Measurements from ENCODE around the gene CTTNBP2.

The CTTNBP2 gene

GRCh38 chr7:117793521-117793920 lies 79.7 kb downstream of the CTTNBP2 start:
- no peak for DNase-seq (ENCODE audit: low read depth)
- no peak overlapping the region for H3K4me3 ChIP-seq (ENCODE audit: low read depth, low read length)

GRCh38 chr7:117791877-117792780 lies 81.1 kb downstream of the CTTNBP2 start:
- DNase-seq (ENCODE audit: low read depth), result no peak
- H3K4me3 ChIP-seq (ENCODE audit: low read depth, low read length), result no peak overlapping the region

DNA sequence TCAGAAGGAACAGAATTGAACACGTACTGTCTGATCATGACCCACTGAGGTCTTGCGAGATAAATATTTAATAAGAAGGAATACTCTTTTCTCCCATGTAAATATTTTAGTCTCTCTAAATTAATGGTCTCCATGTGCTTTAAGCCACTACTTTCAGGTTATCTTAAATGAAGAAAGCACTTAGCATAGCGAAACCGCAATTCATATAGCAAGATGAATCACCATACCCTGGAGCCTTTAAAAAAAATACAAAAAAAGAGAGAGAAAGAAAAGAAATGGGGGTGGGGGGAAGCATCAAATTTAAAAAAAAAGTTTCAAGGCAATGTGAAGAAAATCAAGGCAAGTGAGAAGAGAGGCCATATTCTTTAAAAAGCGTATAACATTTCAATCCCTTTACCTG lies 82.5 kb downstream of the CTTNBP2 start:
- DNase-seq (ENCODE audit: low read depth), result no peak

DNA sequence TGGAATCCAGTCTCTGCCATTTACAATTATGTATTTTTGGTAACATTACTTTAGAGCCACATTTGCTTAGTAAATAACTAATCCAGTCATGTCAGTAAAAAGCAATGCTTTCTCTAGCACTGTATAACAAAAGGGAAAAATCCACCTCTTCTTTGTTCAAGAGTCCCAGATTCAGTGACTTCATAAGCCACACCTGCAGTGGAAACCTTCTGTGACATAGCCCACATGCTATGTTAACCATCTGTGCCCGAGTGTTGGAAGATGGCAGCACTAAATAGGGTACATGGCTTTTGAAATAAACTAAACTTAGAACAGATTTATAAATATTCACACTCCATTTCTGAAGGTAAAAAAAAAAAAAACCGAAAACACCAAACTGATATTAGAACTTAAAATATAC lies 83.0 kb downstream of the CTTNBP2 start:
- no peak overlapping the region for H3K4me3 ChIP-seq (ENCODE audit: low read depth, low read length)
- DNase-seq (ENCODE audit: low read depth), result no peak

More for the DNA sequence above, 82.5 kb downstream of the CTTNBP2 start:
- H3K4me3 ChIP-seq (ENCODE audit: low read depth, low read length), result no peak overlapping the region

DNA sequence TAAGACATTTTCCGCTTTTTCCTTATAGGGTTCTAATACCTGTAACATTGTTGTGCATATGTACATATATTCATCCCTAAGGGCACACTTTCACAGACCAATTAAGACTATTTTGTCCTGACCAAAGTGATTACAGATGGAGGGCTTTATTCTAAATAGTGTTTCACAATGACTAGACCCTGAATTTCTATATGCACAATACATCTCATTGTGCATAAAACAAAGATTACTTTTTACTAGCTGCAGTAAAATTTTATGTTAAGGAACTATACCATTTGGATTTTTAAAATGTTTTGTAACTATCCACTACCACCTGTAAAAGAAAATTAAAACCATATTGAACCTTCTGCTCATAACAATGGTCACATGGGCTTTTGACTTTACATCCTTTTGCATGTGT lies 87.8 kb downstream of the CTTNBP2 start:
- no peak overlapping the region for H3K4me3 ChIP-seq (ENCODE audit: low read depth, low read length)
- no peak for DNase-seq (ENCODE audit: low read depth)

DNA sequence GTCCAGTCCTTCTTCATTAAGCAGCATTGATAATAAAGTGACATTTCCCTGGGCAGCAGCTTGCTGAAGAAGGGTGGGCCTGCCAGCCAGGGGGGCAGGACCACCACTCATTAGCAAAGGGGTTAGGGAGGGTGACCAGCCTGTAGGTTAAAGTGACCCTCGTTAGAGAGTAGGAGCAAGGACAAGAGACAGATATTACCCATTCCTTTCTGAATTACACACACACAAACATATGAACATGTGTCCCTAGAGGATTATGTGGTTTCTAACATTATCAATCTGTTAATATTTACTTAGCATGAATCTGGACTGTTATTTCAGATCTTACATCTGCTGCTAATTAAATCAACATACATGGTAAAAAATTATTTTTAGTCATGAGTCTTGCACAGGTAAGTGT lies 88.9 kb downstream of the CTTNBP2 start:
- no peak for DNase-seq (ENCODE audit: low read depth)
- H3K4me3 ChIP-seq (ENCODE audit: low read depth, low read length), result no peak overlapping the region

- no peak for DNase-seq (ENCODE audit: low read depth)
- H3K4me3 ChIP-seq (ENCODE audit: low read depth, low read length), result no peak overlapping the region
Observed at GRCh38 chr7:117782761-117783160, 90.5 kb downstream of the CTTNBP2 start.

- DNase-seq (ENCODE audit: low read depth), result no peak
- no peak overlapping the region for H3K4me3 ChIP-seq (ENCODE audit: low read depth, low read length)
Observed at GRCh38 chr7:117781707-117782106, 91.5 kb downstream of the CTTNBP2 start.

DNA sequence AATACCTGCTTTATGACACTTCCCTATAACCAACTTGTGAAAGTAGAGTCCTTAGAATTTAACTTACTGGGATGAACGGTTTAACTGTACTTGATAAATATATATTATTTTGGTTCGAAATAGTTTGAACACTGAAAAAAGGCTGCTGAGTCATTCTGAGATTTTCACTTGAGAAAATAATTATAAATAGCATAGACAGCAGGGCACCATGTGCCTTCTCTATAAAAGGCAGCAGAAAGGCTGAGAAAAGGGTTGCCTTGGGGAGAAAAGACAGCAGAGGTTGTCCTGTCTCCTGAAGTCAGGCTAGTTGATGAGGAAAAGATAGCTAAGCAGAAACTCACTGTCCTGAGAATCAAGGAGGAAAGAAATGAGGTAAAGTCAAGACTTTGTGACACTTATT lies 92.4 kb downstream of the CTTNBP2 start:
- H3K4me3 ChIP-seq (ENCODE audit: low read depth, low read length), result no peak overlapping the region
- DNase-seq (ENCODE audit: low read depth), result no peak

GRCh38 chr7:117777335-117778142 lies 95.7 kb downstream of the CTTNBP2 start:
- DNase-seq (ENCODE audit: low read depth), result no peak
- H3K4me3 ChIP-seq (ENCODE audit: low read depth, low read length), result no peak overlapping the region

DNA sequence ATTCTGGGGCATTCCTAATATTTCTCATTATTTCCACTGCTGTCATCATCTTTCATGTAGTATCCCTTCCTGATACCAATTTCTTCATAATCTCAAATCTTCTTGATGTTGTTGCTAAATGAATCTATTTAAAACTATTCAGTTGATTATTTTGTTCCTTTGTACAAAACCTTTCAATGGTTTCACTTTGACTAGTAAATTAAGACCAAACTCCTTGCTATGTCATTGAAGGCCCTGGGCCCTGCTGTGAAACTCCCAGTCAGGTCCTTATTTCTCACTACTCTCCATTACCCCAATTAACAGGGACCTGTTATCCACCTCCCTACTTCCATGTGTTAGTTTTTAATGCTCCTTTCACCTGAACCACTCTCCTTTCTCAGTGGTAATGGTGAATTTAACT lies 97.0 kb downstream of the CTTNBP2 start:
- no peak for DNase-seq (ENCODE audit: low read depth)
- H3K4me3 ChIP-seq (ENCODE audit: low read depth, low read length), result no peak overlapping the region

DNA sequence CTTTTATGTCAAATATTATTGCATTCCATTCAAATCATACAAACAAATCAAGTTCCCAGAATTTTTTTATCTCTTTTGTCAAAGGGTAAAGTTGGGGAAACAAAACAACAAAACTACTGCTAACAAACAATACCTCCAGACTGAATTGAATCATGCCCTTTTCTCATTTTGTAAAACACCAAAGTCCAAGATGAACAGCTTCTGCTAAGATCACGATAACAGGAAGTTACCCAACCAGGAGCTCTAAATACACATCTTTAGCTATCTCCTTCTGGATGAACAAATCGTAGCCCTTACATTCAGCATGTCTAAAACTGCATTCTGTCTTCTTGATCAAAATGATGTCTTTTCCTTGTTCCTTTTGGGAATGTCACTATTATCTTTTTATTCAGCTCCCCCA lies 97.4 kb downstream of the CTTNBP2 start:
- no peak for DNase-seq (ENCODE audit: low read depth)
- H3K4me3 ChIP-seq (ENCODE audit: low read depth, low read length), result no peak overlapping the region

DNA sequence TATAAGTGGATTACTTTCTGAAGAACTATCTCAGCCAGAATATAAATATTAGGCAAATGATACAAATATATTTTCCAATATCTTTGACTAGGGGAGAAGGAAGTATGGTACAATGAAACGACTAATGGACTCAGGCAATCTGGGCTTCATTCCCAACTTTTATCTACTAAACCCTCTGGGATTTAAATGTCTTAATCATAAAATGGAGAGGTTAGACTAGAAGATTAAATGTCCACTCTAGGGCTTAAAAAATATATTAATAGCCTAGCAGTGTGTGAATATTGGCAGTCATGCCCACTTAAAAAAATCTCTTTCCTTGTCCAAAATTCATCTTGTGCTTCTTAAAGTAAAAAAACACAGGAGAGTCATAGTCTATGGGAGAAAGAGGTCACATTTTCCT lies 98.3 kb downstream of the CTTNBP2 start:
- H3K4me3 ChIP-seq (ENCODE audit: low read depth, low read length), result no peak overlapping the region
- DNase-seq (ENCODE audit: low read depth), result no peak

DNA sequence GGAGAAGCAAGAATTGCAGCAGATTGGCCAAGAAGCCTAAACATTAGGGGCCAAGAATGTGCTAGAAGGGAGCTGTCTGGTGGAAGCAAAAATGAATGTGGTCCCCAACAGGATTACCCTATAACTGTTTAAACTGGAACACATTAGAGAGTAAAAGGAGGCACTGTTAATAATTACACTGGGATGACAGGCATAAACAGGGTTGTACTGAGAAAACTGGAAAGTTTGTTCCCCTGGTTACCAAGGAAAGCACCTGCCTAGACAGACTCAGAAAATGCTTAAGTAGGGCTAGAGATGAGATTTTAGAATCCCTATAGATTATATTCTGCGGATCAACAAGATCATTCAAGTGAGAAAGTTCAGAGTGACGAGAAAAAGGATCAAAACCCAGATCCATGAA lies 100.8 kb downstream of the CTTNBP2 start:
- no peak for DNase-seq (ENCODE audit: low read depth)
- no peak overlapping the region for H3K4me3 ChIP-seq (ENCODE audit: low read depth, low read length)

- no peak overlapping the region for H3K4me3 ChIP-seq (ENCODE audit: low read depth, low read length)
- DNase-seq (ENCODE audit: low read depth), result no peak
Observed at GRCh38 chr7:117771756-117772155, 101.5 kb downstream of the CTTNBP2 start.

GRCh38 chr7:117769085-117769484 lies 104.2 kb downstream of the CTTNBP2 start:
- no peak for DNase-seq (ENCODE audit: low read depth)

GRCh38 chr7:117767951-117768350 lies 105.3 kb downstream of the CTTNBP2 start:
- DNase-seq (ENCODE audit: low read depth), result no peak
- H3K4me3 ChIP-seq (ENCODE audit: low read depth, low read length), result no peak overlapping the region

More at GRCh38 chr7:117769085-117769484, 104.2 kb downstream of the CTTNBP2 start:
- no peak overlapping the region for H3K4me3 ChIP-seq (ENCODE audit: low read depth, low read length)

DNA sequence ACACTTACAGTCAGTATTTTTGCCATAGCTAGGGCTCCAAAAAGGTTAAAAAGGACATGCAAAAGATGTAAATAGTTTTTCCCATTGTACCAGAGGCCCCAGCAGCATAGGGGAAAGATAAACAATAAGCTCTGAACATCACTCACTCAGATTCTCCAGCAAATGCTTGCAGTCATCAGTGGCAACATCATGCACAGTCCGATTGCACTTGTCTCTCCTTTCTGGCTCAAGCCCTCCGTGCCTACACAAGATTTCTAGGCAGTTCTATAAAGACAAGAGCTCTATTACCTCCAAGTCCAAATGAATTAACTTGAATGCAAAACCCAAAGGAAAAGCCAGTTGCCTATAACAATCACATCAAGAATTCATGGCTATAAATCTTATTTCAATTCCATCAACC lies 106.3 kb downstream of the CTTNBP2 start:
- DNase-seq (ENCODE audit: low read depth), result no peak
- H3K4me3 ChIP-seq (ENCODE audit: low read depth, low read length), result no peak overlapping the region

DNA sequence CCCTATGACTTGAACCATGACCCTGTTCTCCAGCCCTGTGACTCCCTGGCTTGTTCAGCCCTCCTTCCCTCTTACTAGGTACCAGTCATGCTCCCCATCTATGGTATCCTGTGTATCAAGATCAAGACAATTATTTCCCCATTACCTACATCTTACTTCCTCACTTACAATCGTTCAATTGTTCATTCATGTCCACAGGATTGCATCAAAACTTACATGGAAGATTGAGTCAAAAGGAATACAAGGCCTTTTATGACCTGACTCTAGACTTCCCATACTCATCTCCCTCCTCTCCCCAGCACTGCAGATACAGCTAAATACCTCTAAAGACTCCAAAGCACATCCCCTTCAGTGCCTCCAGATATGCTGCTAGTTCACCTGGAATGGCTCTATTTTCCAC lies 109.2 kb downstream of the CTTNBP2 start:
- no peak overlapping the region for H3K4me3 ChIP-seq (ENCODE audit: low read depth, low read length)
- DNase-seq (ENCODE audit: low read depth), result no peak

DNA sequence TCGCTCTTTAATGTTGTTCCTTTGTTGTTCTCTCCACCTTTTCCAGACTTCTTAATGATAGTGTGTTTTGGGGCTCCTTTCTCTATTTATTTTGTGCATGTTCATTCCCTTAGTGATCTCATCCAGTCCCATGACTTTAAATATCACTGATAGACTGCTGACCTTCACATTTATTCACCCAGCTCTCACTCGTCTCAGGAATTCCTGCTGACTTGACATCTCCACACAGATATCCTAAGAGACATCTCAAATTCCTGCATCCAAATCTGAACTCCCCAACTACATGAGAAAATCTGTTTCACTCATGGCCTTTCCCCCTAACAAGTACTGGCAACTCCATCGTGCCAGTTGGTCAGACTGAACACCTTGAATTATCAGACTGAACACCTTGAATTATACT lies 111.2 kb downstream of the CTTNBP2 start:
- no peak for DNase-seq (ENCODE audit: low read depth)
- H3K4me3 ChIP-seq (ENCODE audit: low read depth, low read length), result no peak overlapping the region

All from skeletal muscle cell (primary cell).